Bronchial epithelial cell (primary cell): ENCODE results near the gene FBXO28. TPM values are rescaled to one million over a fixed set of nuclear protein-coding genes. Genes with fewer than 3 reads are reported as not detected.

Experiments used
- DNase-seq: peaks from one replicate; pipeline ENCODE4 v3.0.0-alpha.2; 2010; ENCODE audit warnings: low read depth
- FAIRE-seq: peaks from 2 replicates; lab custom pipeline; 2011; peaks lifted over from hg19 to GRCh38; lab: Jason Lieb, UNC
- H3K27me3 ChIP-seq: 2 replicates; pipeline ENCODE4 v1.5.1; 2011; ENCODE audit warnings: low read length; ENCODE audit not compliant: control insufficient read depth, insufficient read depth
- H3K36me3 ChIP-seq: 2 replicates; pipeline ENCODE4 v1.5.1; 2011; ENCODE audit warnings: low read length; ENCODE audit not compliant: control insufficient read depth, insufficient read depth
- H3K4me3 ChIP-seq: 2 replicates; pipeline ENCODE4 v1.5.1; 2011; ENCODE audit warnings: mild to moderate bottlenecking, low read depth, low read length, control low read depth
- total RNA-seq: library from RNA; depleted of rRNA; stranded (reverse); fragments of >200 nt; gene quantifications from 2 replicates; pipeline ENCODE4 v1.2.1, GENCODE V29; 2014
- TF ChIP-seq, protein P1 (sequence below): IDR thresholded peaks from 2 replicates; pipeline ENCODE4 v1.5.1; 2011; ENCODE audit warnings: mild to moderate bottlenecking, moderate library complexity, low read length, control low read depth, inconsistent platforms; ENCODE audit not compliant: insufficient read depth, severe bottlenecking

The FBXO28 gene
- total RNA-seq, 1 donor from 2014 or later: 35.8 TPM

DNA sequence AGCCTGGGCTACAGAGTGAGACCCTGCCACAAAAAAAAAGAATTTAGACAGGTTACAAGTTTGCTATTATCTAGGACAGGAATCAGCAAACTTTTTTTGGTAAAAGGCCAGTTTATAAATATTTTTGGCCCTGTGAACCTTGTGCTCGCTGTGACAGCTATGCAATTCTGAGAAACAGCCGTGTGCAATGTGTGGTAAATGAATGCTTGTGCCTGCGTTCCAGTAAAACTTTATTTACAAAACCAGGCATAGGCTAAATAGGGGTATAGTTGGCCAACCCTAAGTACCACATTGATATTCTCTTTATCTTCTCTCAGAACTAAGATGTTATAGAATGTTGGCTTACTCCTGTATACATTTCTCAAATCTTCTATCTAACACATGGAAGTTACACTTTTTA, 24.3 kb downstream of the FBXO28 start:
- FAIRE-seq: no peak
- H3K36me3 ChIP-seq: peaks cover 4% of the 10 kb centered on the region

DNA sequence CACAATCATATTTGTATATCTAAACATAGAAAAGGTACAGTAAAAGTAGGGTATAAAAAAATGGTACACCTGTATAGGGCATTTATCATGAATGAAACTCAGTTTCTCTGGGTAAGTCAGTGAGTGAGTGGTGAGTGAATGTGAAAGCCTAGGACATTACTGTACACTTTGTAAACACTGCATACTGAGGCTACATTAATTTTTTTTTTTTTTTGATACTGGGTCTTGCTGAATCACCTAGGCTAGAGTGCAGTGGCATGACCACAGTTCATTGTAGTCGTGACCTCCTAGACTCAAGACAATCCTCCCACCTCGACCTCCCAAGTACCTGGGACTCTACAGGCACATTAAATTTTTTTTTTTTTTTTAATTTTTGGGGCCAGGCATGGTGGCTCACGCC, 27.8 kb downstream of the FBXO28 start:
- Histone ChIP-seq H3K36me3 (peaks cover 3% of the 10 kb centered on the region), H3K27me3 (no peaks in the 10 kb centered on the region), H3K4me3 (no peak overlapping the region)
- DNase-seq (no peak), FAIRE-seq (no peak)
- TF ChIP-seq, protein P1, sequence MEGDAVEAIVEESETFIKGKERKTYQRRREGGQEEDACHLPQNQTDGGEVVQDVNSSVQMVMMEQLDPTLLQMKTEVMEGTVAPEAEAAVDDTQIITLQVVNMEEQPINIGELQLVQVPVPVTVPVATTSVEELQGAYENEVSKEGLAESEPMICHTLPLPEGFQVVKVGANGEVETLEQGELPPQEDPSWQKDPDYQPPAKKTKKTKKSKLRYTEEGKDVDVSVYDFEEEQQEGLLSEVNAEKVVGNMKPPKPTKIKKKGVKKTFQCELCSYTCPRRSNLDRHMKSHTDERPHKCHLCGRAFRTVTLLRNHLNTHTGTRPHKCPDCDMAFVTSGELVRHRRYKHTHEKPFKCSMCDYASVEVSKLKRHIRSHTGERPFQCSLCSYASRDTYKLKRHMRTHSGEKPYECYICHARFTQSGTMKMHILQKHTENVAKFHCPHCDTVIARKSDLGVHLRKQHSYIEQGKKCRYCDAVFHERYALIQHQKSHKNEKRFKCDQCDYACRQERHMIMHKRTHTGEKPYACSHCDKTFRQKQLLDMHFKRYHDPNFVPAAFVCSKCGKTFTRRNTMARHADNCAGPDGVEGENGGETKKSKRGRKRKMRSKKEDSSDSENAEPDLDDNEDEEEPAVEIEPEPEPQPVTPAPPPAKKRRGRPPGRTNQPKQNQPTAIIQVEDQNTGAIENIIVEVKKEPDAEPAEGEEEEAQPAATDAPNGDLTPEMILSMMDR: no peak

More for the DNA sequence above, 24.3 kb downstream of the FBXO28 start:
- H3K4me3 ChIP-seq: no peak overlapping the region
- no peak for DNase-seq
- no peaks in the 10 kb centered on the region for H3K27me3 ChIP-seq
- TF ChIP-seq, protein P1: no peak

DNA sequence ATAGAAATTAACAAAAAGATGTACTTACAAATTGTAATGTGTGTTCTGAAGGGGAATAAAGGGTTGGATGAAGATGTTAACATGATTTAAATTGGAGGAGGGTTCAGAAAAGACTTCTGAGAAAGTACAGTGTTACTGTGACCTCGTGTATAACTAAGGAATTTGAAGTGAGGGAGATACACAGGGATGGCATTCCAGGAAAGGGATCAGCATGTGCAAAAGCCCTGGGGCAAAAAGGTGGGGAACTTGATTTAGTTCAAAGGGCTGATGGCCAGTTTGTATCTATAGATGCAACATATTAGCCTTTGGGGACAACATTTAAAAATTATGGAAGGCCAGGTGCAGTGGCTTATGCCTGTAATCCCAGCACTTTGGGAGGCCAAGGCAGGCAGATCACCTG, 35.8 kb downstream of the FBXO28 start:
- TF ChIP-seq, protein P1: no peak
- H3K4me3 ChIP-seq: no peak overlapping the region
- no peaks in the 10 kb centered on the region for H3K36me3 ChIP-seq
- FAIRE-seq (no peak), DNase-seq (no peak)
- no peaks in the 10 kb centered on the region for H3K27me3 ChIP-seq

DNA sequence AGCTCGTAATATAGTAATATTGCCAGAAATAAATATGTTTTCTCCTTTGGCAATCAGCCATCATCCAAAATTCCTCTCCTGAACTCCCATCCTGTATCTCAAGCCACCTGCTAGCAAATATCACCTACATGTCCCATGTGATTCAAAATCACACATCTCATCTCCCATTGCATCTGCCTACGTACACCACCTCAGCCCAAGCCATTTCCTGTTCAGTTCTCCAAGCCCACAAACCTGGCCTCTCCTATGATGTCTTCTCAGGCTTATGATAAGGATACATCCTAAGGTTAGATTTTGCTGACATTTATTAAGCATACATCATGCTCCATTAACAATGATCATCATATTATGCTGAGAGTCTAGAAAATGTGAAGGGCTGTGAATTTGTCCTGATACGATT, 37.2 kb downstream of the FBXO28 start:
- FAIRE-seq (no peak), DNase-seq (no peak)
- Histone ChIP-seq H3K36me3 (no peaks in the 10 kb centered on the region), H3K27me3 (no peaks in the 10 kb centered on the region), H3K4me3 (no peak overlapping the region)
- TF ChIP-seq, protein P1: no peak

DNA sequence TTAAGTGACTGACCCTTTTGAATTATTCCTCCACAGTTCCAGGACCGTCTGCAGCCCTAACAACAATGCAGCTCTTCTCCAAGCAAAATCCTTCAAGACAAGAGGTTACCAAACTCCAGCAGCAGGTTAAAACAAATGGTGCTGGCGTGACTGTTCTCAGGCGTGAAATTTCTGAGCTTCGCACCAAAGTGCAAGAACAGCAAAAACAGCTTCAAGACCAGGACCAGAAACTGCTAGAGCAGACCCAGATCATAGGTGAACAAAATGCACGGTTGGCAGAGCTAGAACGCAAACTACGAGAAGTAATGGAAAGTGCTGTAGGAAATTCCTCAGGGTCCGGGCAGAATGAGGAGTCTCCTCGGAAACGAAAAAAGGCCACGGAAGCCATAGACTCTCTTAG, 43.4 kb downstream of the FBXO28 start:
- FAIRE-seq: peak; percentile 36
- no peak for DNase-seq
- H3K4me3 ChIP-seq: no peak overlapping the region
- no peaks in the 10 kb centered on the region for H3K27me3 ChIP-seq
- peaks cover 4% of the 10 kb centered on the region for H3K36me3 ChIP-seq
- TF ChIP-seq, protein P1: no peak

DNA sequence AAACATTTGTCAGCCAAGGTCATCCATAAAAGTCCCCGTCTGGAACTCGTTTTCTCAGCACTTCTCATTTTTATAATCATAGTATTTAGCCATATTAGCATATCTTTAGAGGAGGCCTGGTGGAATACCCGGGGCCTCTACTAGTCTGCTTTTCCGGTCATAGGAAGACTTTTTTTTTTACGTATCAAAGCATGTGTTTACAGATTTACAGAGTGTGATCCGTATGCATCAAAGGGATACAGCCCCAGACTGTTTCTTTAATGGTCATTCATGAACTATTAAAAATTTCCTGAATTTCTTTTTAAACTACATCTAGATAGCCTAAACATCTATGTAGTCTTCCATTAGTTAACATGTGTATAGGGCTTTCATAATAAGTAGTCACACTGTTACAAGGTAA, 45.6 kb downstream of the FBXO28 start:
- H3K36me3 ChIP-seq: peaks cover 4% of the 10 kb centered on the region
- TF ChIP-seq, protein P1: no peak
- no peaks in the 10 kb centered on the region for H3K27me3 ChIP-seq
- H3K4me3 ChIP-seq: no peak overlapping the region
- no peak for DNase-seq
- no peak for FAIRE-seq
